MCF 10A (cell line): Measurements from ENCODE around the gene ANKRD60. TPM values are rescaled to one million over a fixed set of nuclear protein-coding genes. Genes with fewer than 3 reads are reported as not detected.
A peak's percentile ranks its signal among the peaks of the same experiment; 100 is the strongest.

Source experiments
- BruUV-seq: library from RNA; stranded (reverse); fragments of 400-500 nt; replicated peaks from 2 replicates; lab custom pipeline; 2021; lab: Mats Ljungman, UMichigan
- CTCF ChIA-PET: fragments of 300-600 bp; sonication (Branson Sonifier 250); formaldehyde crosslinking; extraction: SDS; loops from one replicate; lab custom pipeline; 2021; ENCODE audit warnings: antibody characterized with exemption, inconsistent platforms; lab: Yijun Ruan, JAX
- POLR2A ChIA-PET: fragments of 300-600, 350-650 bp; sonication (Branson Sonifier 250); formaldehyde crosslinking; extraction: SDS; loops from one replicate; lab custom pipeline; 2020; ENCODE audit warnings: antibody characterized with exemption, inconsistent platforms; lab: Yijun Ruan, JAX
- DNase-seq: peaks from one replicate; pipeline ENCODE4 v3.0.0-alpha.2; 2018; ENCODE audit not compliant: unreplicated experiment
- H3K27ac Mint-ChIP-seq: one replicate; pipeline ENCODE4 v1.8.0; 2022; ENCODE audit warnings: mild to moderate bottlenecking, low read depth, mixed read lengths; ENCODE audit not compliant: unreplicated experiment
- H3K27me3 Mint-ChIP-seq: one replicate; pipeline ENCODE4 v1.8.0; 2022; ENCODE audit warnings: mixed read lengths; ENCODE audit not compliant: insufficient read depth, unreplicated experiment
- H3K36me3 Mint-ChIP-seq: one replicate; pipeline ENCODE4 v1.8.0; 2022; ENCODE audit warnings: mild to moderate bottlenecking, moderate library complexity, mixed read lengths; ENCODE audit not compliant: insufficient read depth, unreplicated experiment
- H3K4me1 Mint-ChIP-seq: one replicate; pipeline ENCODE4 v1.8.0; 2022; ENCODE audit warnings: mixed read lengths; ENCODE audit not compliant: insufficient read depth, unreplicated experiment
- H3K4me3 Mint-ChIP-seq: one replicate; pipeline ENCODE4 v1.8.0; 2022; ENCODE audit warnings: mild to moderate bottlenecking, moderate library complexity, mixed read lengths; ENCODE audit not compliant: unreplicated experiment
- H3K9me3 Mint-ChIP-seq: one replicate; pipeline ENCODE4 v1.8.0; 2022; ENCODE audit warnings: mixed read lengths; ENCODE audit not compliant: unreplicated experiment
- CTCF ChIP-seq: fragments of 200-600 bp; IDR thresholded peaks from one replicate; pipeline ENCODE4 v1.8.0; 2022; ENCODE audit warnings: antibody characterized with exemption, mild to moderate bottlenecking; ENCODE audit not compliant: unreplicated experiment
- intact Hi-C: fragments of 100-400 bp; cut with micrococcal nuclease; formaldehyde crosslinking; loops from 2 replicates; pipeline ENCODE4 v1.14.1; 2022
- total RNA-seq: library from RNA; stranded (reverse); gene quantifications from 2 replicates; pipeline ENCODE4 v1.2.3, GENCODE V29; 2022

Gene ANKRD60
- total RNA-seq, 1 experiment from 2014 or later, result not detected

- Mint-ChIP-seq H3K27ac (no peak overlapping the region), H3K4me3 (no peak overlapping the region), H3K27me3 (peaks cover 21% of the 10 kb centered on the region), H3K4me1 (no peaks in the 10 kb centered on the region), H3K36me3 (peaks cover 4% of the 10 kb centered on the region), H3K9me3 (peaks cover 7% of the 10 kb centered on the region)
- no peak for DNase-seq
- CTCF ChIA-PET, result interaction anchor here (0.6 to 21.7 kb wide), 12 partner anchors 8 to 1237 kb away, joined by 3 to 435 read pairs (median 6); no protein-coding TSS in a partner anchor
- no peak for TF ChIP-seq CTCF
- BruUV-seq, result no TSS peak
- POLR2A ChIA-PET, result no interaction called here
- intact Hi-C loops, result loop anchor here (10.0 kb wide), 1 partner anchor 834 kb away; no protein-coding TSS in a partner anchor
Measured at GRCh38 chr20:58218665-58219341, 9.7 kb downstream of the ANKRD60 start.

GRCh38 chr20:58216334-58216733 is 12.1 kb downstream of the ANKRD60 start:
- CTCF ChIA-PET, result interaction anchor here (0.6 to 21.7 kb wide), 8 partner anchors 9 to 703 kb away, joined by 3 to 435 read pairs (median 4); no protein-coding TSS in a partner anchor
- peak; percentile 68 for DNase-seq
- BruUV-seq, result no TSS peak
- intact Hi-C loops, result loop anchor here (10.0 kb wide), 1 partner anchor 832 kb away; no protein-coding TSS in a partner anchor
- Mint-ChIP-seq H3K4me1 (no peaks in the 10 kb centered on the region), H3K36me3 (peaks cover 4% of the 10 kb centered on the region), H3K27me3 (peaks cover 45% of the 10 kb centered on the region), H3K27ac (no peak overlapping the region), H3K9me3 (peaks cover 7% of the 10 kb centered on the region), H3K4me3 (no peak overlapping the region)
- POLR2A ChIA-PET, result no interaction called here
- TF ChIP-seq CTCF, result no peak

DNA sequence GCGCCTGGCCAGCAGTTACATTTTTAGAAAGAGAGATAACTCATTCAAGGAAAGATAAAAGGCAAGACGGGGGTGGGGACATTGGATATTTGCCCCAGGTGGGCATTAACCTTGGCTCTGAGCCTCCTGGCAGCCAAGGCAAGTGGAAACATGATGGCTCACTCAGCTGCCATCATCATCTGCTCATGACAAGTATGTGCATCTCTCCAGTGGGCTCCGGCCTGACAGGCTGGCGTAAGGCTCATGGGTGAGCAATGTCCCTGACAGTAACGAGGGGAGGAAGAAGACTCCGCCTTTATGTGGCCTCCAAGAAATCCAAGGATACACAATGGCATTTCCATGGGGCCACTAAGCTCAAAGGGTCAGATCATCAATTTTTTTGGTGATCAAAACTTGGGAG is 13.3 kb downstream of the ANKRD60 start:
- H3K9me3 Mint-ChIP-seq, result peaks cover 7% of the 10 kb centered on the region
- POLR2A ChIA-PET, result interaction anchor here (0.6 kb wide), 1 partner anchor 83 kb away, joined by 5 read pairs; no protein-coding TSS in a partner anchor
- BruUV-seq, result no TSS peak
- no peak for DNase-seq
- peaks cover 47% of the 10 kb centered on the region for H3K27me3 Mint-ChIP-seq
- no peak overlapping the region for H3K27ac Mint-ChIP-seq
- intact Hi-C loops, result loop anchor here (10.0 kb wide), 1 partner anchor 830 kb away; no protein-coding TSS in a partner anchor
- peaks cover 4% of the 10 kb centered on the region for H3K36me3 Mint-ChIP-seq
- TF ChIP-seq CTCF, result no peak
- no peaks in the 10 kb centered on the region for H3K4me1 Mint-ChIP-seq
- H3K4me3 Mint-ChIP-seq, result no peak overlapping the region
- CTCF ChIA-PET, result interaction anchor here (0.6 to 21.7 kb wide), 5 partner anchors 12 to 624 kb away, joined by 3 to 435 read pairs (median 4); no protein-coding TSS in a partner anchor

- Mint-ChIP-seq H3K4me3 (no peak overlapping the region), H3K4me1 (no peaks in the 10 kb centered on the region), H3K27ac (no peak overlapping the region), H3K27me3 (peaks cover 45% of the 10 kb centered on the region), H3K36me3 (peaks cover 4% of the 10 kb centered on the region), H3K9me3 (peaks cover 7% of the 10 kb centered on the region)
- no TSS peak for BruUV-seq
- DNase-seq, result no peak
- intact Hi-C loops, result loop anchor here (10.0 kb wide), 1 partner anchor 830 kb away; no protein-coding TSS in a partner anchor
- ChIA-PET POLR2A (no interaction called here), CTCF (interaction anchor here (0.9 to 21.7 kb wide), 2 partner anchors 11 to 617 kb away, joined by 4 to 435 read pairs; no protein-coding TSS in a partner anchor)
- TF ChIP-seq CTCF, result no peak
Measured at GRCh38 chr20:58214310-58214709, 14.1 kb downstream of the ANKRD60 start.
